AG04449 (cell line): Measurements from ENCODE around the gene TSPAN14.
A peak's percentile ranks its signal among the peaks of the same experiment; 100 is the strongest.

ENCODE experiments used
- CTCF ChIA-PET: fragments of 350-600 bp; formaldehyde crosslinking; extraction: SDS; loops from one replicate; lab custom pipeline; 2021; ENCODE audit warnings: antibody characterized with exemption; lab: Yijun Ruan, JAX
- POLR2A ChIA-PET: fragments of 400-600, 350-600 bp; formaldehyde crosslinking; extraction: SDS; loops from one replicate; lab custom pipeline; 2020; ENCODE audit warnings: antibody characterized with exemption, inconsistent platforms; lab: Yijun Ruan, JAX
- DNase-seq: peaks from one replicate; pipeline ENCODE4 v3.0.0-alpha.2; 2010; ENCODE audit warnings: low read depth, low spot score
- H3K4me3 ChIP-seq: 2 replicates; pipeline ENCODE4 v1.5.1; 2011; ENCODE audit warnings: low read depth, mild to moderate bottlenecking, control low read depth, low read length
- CTCF ChIP-seq: IDR thresholded peaks from one replicate; pipeline ENCODE4 v1.5.1; 2011; ENCODE audit warnings: mild to moderate bottlenecking, moderate library complexity, low read length, control low read depth, inconsistent platforms; ENCODE audit not compliant: insufficient read depth; ENCODE audit errors: missing control alignments

Gene TSPAN14

GRCh38 chr10:80462981-80463741 lies 9.1 kb downstream of the TSPAN14 start:
- ChIA-PET CTCF (interaction anchor here (2.4 to 33.8 kb wide), 3 partner anchors 9 to 43 kb away, joined by 9 to 717 read pairs (median 17); no protein-coding TSS in a partner anchor), POLR2A (no interaction called here)
- no peak for DNase-seq
- TF ChIP-seq CTCF: no peak
- peak overlapping the region; percentile 32 for H3K4me3 ChIP-seq

DNA sequence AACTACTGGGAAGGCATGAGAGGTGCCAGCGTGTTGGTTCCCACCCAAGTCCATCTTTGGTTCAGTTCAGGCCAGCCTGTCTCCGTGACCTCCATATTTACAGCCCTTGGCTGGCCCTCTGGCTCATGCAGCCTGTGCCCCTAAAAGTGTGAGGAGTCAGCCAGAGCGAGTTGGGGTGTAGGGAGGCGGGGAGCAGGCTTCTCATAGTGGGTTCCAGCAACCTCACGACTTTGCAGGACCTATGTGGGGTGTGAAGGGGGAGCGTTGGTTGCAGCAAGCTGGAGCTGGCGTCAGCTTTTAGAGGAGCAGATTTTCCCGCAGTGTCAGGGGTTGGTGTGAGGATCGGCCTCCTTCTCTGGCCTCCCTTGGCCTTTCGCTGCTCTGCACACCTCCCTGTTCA lies 9.8 kb downstream of the TSPAN14 start:
- H3K4me3 ChIP-seq: no peak overlapping the region
- TF ChIP-seq CTCF: no peak
- no peak for DNase-seq
- CTCF ChIA-PET: interaction anchor here (2.4 to 33.8 kb wide), 3 partner anchors 8 to 42 kb away, joined by 9 to 717 read pairs (median 17); no protein-coding TSS in a partner anchor
- POLR2A ChIA-PET: interaction anchor here (1.0 kb wide), 1 partner anchor 35 kb away, joined by 3 read pairs; no protein-coding TSS in a partner anchor

GRCh38 chr10:80464557-80465450 lies 10.7 kb downstream of the TSPAN14 start:
- ChIA-PET POLR2A (interaction anchor here (1.0 kb wide), 1 partner anchor 34 kb away, joined by 3 read pairs; no protein-coding TSS in a partner anchor), CTCF (interaction anchor here (0.9 to 33.8 kb wide), 4 partner anchors 7 to 41 kb away, joined by 4 to 717 read pairs (median 13); no protein-coding TSS in a partner anchor)
- TF ChIP-seq CTCF: no peak
- H3K4me3 ChIP-seq: no peak overlapping the region
- no peak for DNase-seq

- no peak overlapping the region for H3K4me3 ChIP-seq
- ChIA-PET POLR2A (no interaction called here), CTCF (interaction anchor here (0.9 to 33.8 kb wide), 2 partner anchors 13 to 40 kb away, joined by 4 to 717 read pairs; no protein-coding TSS in a partner anchor)
- DNase-seq: no peak
- no peak for TF ChIP-seq CTCF
Observed at GRCh38 chr10:80465451-80465835, 11.3 kb downstream of the TSPAN14 start.

GRCh38 chr10:80465839-80466590 lies 11.9 kb downstream of the TSPAN14 start:
- ChIA-PET POLR2A (no interaction called here), CTCF (interaction anchor here (33.8 kb wide), 1 partner anchor 40 kb away, joined by 717 read pairs; no protein-coding TSS in a partner anchor)
- DNase-seq: no peak
- H3K4me3 ChIP-seq: no peak overlapping the region
- TF ChIP-seq CTCF: no peak
